ENCODE measurements around the gene MACROH2A2. TPM values are rescaled to one million over a fixed set of nuclear protein-coding genes. Genes with fewer than 3 reads are reported as not detected.

MACROH2A2 gene
- total RNA-seq, 1 experiment from 2014 or later, result 11.3 TPM

GRCh38 chr10:70055550-70055949 is 2.9 kb downstream of the MACROH2A2 start:
- H3K4me1 ChIP-seq (ENCODE audit: insufficient read depth, low read length), result no peaks in the 10 kb centered on the region
- H3K9me3 ChIP-seq (ENCODE audit: control insufficient read depth, low read depth, low read length), result no peaks in the 10 kb centered on the region
- no peaks in the 10 kb centered on the region for H4K20me1 ChIP-seq (ENCODE audit: control insufficient read depth, insufficient read depth, insufficient read length)
- no peak overlapping the region for H2BK120ac ChIP-seq (ENCODE audit: low read depth, low read length, poor library complexity, severe bottlenecking)
- H3K18ac ChIP-seq (ENCODE audit: insufficient read length, low read depth, low read length), result no peak overlapping the region
- Mint-ChIP-seq H3K4me3 (no peak overlapping the region), H3K4me1 (peaks cover 22 to 29% of the 10 kb centered on the region in 2 experiments), H3K27me3 (ENCODE audit: low read depth) (peaks cover 96% of the 10 kb centered on the region), H3K36me3 (ENCODE audit: insufficient read depth in 1 of 3, low read depth in 3 of 3) (no peaks in the 10 kb centered on the region), H3K9me3 (no peaks in the 10 kb centered on the region; a peak in 1 of 5 replicates), H3K27ac (no peak overlapping the region)
- H4K91ac ChIP-seq (ENCODE audit: insufficient read length, low read depth, low read length), result no peak overlapping the region
- TF ChIP-seq, protein P1, sequence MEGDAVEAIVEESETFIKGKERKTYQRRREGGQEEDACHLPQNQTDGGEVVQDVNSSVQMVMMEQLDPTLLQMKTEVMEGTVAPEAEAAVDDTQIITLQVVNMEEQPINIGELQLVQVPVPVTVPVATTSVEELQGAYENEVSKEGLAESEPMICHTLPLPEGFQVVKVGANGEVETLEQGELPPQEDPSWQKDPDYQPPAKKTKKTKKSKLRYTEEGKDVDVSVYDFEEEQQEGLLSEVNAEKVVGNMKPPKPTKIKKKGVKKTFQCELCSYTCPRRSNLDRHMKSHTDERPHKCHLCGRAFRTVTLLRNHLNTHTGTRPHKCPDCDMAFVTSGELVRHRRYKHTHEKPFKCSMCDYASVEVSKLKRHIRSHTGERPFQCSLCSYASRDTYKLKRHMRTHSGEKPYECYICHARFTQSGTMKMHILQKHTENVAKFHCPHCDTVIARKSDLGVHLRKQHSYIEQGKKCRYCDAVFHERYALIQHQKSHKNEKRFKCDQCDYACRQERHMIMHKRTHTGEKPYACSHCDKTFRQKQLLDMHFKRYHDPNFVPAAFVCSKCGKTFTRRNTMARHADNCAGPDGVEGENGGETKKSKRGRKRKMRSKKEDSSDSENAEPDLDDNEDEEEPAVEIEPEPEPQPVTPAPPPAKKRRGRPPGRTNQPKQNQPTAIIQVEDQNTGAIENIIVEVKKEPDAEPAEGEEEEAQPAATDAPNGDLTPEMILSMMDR (conservative IDR thresholded peaks at IDR 0.05), result no peak
- H3K23me2 ChIP-seq (ENCODE audit: insufficient read length, low read depth, low read length, poor library complexity, severe bottlenecking), result peaks cover 8% of the 10 kb centered on the region
- H2BK12ac ChIP-seq (ENCODE audit: insufficient read length, low read depth, low read length), result no peak overlapping the region
- H3K79me1 ChIP-seq (ENCODE audit: insufficient read depth, low read depth, low read length, poor library complexity, severe bottlenecking), result no peaks in the 10 kb centered on the region
- no peak overlapping the region for H4K8ac ChIP-seq (replicated peaks; ENCODE audit: insufficient read length, low read depth, low read length)
- H3K56ac ChIP-seq (ENCODE audit: insufficient read length, low read depth, low read length), result no peak overlapping the region
- H3K23ac ChIP-seq (ENCODE audit: insufficient read length, low read depth, low read length), result no peak overlapping the region
- H3K4me2 ChIP-seq (ENCODE audit: insufficient read depth, insufficient read length, low read length), result no peak overlapping the region
- H4K5ac ChIP-seq (ENCODE audit: insufficient read length, low read depth, low read length), result no peak overlapping the region
- H3T11ph ChIP-seq (ENCODE audit: low read length), result no peak overlapping the region
- H2BK15ac ChIP-seq (ENCODE audit: low read depth, low read length), result no peak overlapping the region
- DNase-seq, result no peak
- no peak overlapping the region for H3K9ac ChIP-seq (ENCODE audit: extremely low read depth, insufficient read length, low read length)
- no peaks in the 10 kb centered on the region for H3K79me2 ChIP-seq (ENCODE audit: insufficient read depth, low read length)
- H3K4ac ChIP-seq (ENCODE audit: low read depth, low read length), result no peak overlapping the region
- WGBS (ENCODE audit: extremely low coverage, insufficient read length, low lambda C conversion rate), result no CpG with 5 or more reads among the region's 1 CpG
- H2BK5ac ChIP-seq (ENCODE audit: insufficient read length, low read length), result no peak overlapping the region
- no peak overlapping the region for H3K14ac ChIP-seq (ENCODE audit: insufficient read depth, low read length)
- no peak overlapping the region for H2AK5ac ChIP-seq (ENCODE audit: insufficient read length, low read length)
- peaks cover 47% of the 10 kb centered on the region for H3K27me3 ChIP-seq (ENCODE audit: insufficient read depth, low read length)
- H2BK20ac ChIP-seq (ENCODE audit: low read depth, low read length, poor library complexity, severe bottlenecking), result no peak overlapping the region
- H2AFZ ChIP-seq (ENCODE audit: low read length), result no peak overlapping the region
- no peak overlapping the region for H3K27ac ChIP-seq (ENCODE audit: insufficient read length, low read depth, low read length)

Measured in H9 (cell line).